Measurements from ENCODE around the gene PAK4.
A peak's percentile ranks its signal among the peaks of the same experiment; 100 is the strongest.

Gene PAK4

DNA sequence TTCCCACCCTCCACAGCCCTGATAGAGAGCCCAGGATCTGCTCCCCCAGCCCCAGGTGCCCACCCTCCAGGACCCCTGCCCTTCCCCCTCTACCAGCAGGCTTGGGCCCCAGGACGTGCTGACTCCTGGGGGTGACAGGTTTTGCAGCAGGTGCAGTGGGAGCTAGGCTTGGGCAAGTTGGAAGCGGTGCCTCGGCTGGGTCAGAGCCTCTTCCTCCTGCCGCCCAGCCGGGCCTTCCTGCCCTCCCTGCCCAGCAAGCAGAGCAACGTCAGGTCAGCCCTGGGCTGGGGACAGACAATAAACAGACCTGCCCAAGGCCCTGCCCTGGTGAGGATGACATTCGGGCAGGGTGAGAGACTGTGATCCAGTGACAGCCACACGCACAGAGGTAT is 62.0 kb downstream of the PAK4 start:
- no peak for DNase-seq

DNA sequence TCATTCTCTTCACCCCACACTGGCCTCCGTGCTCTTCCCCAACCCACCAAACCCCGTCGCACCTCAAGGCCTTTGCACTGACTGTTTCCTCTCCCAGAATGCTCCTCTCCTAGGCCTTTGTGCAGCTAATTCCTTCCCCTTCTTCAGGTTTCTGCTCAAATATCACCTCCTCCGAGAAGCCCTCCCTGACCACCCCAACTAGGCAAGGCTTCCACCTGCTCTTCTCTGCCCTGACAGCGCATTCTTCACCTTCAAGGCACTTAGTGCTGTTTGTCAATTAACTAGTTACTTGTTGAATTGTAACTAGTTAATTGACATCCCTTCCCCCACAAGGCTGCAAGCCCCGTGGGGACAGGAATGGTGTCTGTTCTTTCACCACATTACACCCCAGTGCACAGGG is 63.4 kb downstream of the PAK4 start:
- DNase-seq: no peak

DNA sequence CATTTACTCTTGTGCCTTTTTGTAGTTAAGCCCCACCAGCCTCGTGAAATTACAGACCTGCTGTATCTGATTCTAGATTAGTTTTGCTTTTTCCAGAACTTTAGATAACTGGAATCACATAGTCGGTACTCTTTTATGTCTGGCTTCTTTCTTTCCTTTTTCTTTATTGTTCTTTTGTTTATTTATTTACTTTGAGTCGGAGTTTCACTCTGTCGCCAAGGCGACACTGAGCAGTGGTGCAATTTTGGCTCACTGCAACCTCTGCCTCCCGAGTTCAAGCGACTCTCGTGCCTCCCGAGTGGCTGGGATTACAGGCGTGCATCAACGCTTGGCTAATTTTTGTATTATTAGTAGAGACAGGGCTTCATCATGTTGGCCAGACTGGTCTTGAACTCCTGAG is 65.2 kb downstream of the PAK4 start:
- no peak for DNase-seq

DNA sequence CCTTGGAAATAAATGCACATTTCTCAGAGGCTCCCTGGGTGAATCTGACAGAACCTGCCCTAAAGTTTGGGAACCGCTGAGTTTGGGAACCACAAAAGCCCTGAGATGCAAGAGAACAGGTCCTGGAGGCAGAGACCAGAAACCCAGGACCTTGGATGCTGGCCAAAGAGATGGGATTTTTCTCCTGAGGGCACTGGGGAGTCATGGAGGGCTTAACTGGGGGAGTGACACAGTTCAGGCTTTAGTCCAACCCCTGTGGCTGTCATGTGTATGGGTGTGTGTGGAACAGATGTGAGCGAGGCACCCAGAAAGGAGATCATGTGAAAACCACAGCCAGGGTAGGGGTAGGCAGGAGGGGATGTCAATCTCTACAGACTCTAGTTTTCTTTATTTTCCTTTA is 67.3 kb downstream of the PAK4 start:
- DNase-seq: no peak

DNA sequence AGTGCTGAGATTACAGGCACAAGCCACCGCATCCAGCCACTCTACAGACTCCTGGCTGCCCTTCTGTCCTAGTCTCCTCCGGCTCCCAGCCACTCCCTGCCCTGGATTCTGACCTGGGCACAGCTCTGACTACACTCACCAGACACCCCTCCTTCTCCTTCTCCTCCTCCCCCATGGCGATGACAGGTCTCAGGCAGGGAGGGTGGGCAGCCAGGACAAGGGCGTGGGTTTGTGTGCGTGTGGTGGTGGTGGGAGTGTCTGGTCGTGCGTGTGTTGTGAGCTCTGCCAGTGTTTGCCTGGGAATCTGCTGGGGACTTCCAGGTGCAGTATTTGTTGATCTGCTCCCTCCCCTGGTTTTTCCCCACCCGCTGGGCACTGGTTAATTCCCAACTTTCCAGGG is 68.2 kb downstream of the PAK4 start:
- no peak for DNase-seq

- no peak for DNase-seq
These were observed 69.4 kb downstream of the PAK4 start for GRCh38 chr19:39194832-39195542.

DNA sequence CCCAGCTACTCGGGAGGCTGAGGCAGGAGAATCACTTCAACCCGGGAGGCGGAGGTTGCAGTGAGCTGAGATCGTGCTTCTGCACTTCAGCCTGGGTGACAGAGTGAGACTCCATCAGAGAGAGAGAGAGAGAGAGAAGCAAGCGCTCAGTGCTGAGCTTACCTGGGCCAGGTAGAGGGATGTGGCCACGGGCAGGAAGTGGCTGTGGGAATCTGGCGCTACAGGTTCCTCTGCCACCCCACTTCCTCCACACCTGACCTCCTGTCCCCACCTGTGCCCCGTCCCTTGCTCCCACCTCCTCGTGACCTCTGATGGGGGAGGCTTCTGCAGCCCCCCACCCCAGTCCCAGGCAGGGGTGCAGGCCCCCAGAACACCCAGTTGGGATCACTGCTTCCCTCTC is 70.2 kb downstream of the PAK4 start:
- DNase-seq: no peak

DNA sequence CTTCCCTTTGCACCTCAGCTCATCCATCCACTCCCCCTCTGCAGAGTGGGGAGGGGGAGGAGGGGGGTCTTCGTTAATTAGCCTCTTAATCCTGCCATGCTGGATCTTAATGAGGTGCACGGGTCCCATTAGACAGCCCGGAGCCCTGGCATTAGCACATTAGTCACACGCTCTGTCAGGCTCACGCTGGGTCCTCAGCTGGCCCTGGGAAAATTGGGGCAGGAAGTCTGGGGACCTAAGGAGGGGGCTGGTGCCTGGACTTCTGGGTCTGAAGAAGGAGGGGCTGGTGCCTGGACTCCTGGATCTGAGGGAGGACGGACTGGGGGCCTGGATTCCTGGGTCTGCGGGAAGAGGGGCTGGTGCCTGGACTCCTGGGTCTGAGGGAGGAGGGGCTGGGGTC is 70.7 kb downstream of the PAK4 start:
- no peak for DNase-seq

GRCh38 chr19:39196860-39197562 is 71.4 kb downstream of the PAK4 start, which contains the start of gene NCCRP1:
NCCRP1 (plus strand) TSS chr19:39196964; CDS start chr19:39196983, 19 bp downstream.
- no peak for DNase-seq

DNA sequence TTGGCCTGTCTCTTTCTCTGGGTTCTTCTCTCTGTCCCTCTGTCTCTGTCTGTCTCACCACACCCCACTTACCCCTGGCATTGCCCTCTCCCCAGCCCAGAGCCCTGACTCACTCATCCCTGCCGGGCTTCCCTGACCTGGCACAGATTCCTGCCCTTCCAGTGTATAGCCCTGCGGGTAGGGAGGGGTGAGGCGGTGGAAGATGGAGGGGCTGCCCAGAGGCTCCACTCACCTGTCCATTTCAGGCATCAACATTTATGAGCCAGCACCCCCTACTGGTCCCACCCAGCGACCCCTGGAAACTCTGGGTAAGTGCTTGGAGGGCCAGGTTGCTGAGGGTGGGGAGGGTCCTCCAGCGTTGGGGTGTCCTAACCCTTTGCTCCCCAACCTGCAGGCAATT is 72.2 kb downstream of the PAK4 start:
- no peak for DNase-seq

- DNase-seq: peak; percentile 26
These were observed 73.4 kb downstream of the PAK4 start for GRCh38 chr19:39199025-39199424.

GRCh38 chr19:39200066-39200802 is 74.6 kb downstream of the PAK4 start:
- no peak for DNase-seq

GRCh38 chr19:39200803-39201115 is 75.2 kb downstream of the PAK4 start:
- no peak for DNase-seq

- DNase-seq: no peak
These were observed 77.4 kb downstream of the PAK4 start for GRCh38 chr19:39202998-39203355.

GRCh38 chr19:39203372-39204341 is 78.1 kb downstream of the PAK4 start, which contains the start of gene SYCN:
SYCN (minus strand) TSS chr19:39204263; CDS start chr19:39204254, 9 bp downstream.
- no peak for DNase-seq

GRCh38 chr19:39205449-39205764 is 79.8 kb downstream of the PAK4 start:
- DNase-seq: no peak

GRCh38 chr19:39206122-39206521 is 80.5 kb downstream of the PAK4 start:
- DNase-seq: no peak

DNA sequence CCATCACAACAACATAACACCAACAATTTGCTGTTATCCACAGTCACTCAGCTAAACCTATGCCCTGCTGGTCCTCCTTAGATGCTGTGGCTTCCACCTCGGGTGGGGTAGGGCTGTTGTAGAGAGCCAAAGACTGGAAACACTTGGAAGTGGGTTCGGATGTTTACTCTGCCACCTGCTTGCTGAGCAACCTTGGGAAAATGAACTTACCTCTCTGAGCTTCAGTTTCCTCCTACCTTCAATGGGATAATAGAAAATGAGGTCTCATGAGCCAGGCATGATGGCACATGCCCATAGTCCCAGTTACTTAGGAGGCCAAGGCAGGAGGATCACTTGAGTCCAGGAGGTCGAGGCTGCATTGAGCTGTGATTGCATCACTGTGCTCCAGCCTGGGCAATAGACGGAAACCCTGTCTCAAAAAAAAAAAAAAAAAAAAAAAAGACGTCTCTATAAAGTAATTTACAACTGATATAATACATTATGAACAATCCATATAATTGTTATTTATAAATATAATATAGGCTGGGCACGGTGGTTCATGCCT is 81.8 kb downstream of the PAK4 start:
- DNase-seq: no peak

- no peak for DNase-seq
These were observed 82.7 kb downstream of the PAK4 start for GRCh38 chr19:39208175-39208795.

DNA sequence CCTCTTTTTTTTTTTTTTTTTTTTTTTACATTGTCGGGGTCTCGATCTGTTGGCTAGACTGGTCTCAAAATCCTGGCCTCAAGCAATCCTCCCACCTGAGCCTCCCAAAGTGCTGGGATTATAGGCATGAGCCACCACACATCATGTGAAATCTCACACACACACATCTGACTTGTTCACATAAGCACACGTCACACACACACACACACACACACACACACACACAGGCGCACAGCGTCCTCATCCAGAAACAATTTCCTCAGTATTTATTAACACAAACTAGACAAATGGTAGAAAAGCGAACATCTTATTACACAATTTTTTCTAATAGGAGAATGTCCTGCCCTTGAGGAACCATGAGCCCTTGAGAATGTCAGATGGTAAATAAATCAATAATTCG is 83.6 kb downstream of the PAK4 start:
- DNase-seq: no peak

DNA sequence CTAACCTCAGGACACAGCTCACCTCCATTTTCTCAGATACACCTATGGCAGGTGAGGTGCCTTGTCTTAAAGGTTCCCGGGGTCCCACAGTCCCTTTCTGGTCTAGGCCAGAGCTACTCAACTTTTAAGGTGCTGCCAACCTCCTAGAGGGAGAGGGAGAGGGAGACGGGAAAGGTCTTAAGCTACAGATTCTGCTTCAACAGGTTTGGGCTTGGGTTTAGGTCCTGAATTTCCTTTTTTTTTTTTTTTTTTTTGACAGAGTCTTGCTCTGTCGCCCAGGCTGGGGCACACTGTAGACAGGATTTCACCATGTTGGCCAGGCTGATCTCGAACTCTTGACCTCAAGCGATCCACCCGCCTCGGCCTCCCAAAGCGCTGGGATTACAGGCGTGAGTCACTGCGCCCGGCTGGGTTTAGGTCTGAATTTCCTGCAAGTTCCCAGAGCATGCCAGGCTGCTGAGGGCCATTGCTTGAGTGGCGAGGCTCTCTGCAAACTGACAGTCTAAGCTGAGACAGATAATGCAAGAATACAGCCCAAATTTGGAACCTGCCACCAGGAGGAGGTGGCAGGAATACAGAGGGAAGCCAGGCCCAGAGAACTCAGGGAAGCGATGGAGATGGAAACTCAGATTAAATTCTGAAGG is 86.3 kb downstream of the PAK4 start:
- no peak for DNase-seq

GRCh38 chr19:39212375-39212742 is 86.8 kb downstream of the PAK4 start:
- DNase-seq: no peak
